ENCODE measurements around the gene RAB26.
"Not testable (repeated sequence)": the region's sequence is repeated elsewhere in the genome, so short reads cannot be mapped to it uniquely, and the experiment has no call there.

Gene RAB26, protein sequence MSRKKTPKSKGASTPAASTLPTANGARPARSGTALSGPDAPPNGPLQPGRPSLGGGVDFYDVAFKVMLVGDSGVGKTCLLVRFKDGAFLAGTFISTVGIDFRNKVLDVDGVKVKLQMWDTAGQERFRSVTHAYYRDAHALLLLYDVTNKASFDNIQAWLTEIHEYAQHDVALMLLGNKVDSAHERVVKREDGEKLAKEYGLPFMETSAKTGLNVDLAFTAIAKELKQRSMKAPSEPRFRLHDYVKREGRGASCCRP

DNA sequence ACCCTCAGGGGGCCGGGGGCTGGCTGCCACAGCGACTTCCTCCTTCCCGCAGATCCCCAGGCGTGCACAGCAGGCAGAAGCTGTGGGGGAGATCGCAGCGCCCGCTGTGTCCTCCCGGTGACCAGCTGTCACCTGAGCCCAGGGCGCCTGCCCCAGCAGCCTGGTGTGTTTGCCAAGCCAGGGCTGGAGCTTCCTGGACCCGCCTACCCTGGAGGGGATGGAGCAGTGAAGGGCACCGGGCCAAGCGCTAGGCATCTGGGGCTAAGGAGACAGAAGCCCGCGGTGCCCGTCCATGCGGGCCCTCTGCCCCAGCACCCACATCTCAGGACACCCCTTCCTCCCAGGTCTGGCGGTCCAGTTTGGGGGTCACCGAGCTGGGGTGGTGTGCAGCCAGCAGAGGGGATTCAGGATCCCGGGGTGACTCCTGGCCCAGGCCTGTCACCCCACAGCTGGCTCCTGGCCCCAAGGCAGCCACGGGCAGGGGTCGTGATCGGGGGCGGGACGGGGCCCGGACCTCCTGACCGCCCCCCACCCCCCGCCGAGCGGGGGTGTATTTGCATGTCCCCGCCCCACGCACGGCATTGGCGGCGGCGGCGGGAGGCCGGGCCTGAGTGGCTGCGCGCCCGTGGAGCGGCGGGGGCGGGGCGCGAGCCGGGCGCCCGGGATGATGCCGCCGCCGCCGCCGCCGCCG is at the start of gene RAB26:
RAB26 (plus strand) TSS at position 645 of the 691 bp plus-strand sequence. CDS start 159 bp downstream, outside the sequence.
- DNase-seq = peak; percentile 35 to 46

DNA sequence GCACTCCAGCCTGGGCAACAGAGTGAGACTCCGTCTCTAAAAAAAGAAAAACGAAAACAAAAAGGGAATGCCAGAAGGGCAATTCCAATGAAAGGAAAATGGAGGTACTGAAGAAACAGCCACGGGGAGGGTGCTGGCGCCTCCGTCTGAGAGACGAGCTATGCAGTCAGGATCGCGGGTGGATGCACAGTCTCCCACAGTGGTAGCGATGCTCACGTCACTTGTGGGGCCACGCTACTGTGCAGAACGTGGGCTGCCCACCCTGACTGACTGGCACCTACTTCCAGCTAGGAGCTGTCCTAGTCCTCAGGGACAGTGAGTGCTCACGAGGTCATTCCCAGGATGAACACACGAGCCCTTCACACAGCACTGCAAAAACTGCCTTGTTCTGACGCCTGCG is 46.8 kb upstream of the RAB26 start:
- DNase-seq = not testable (repeated sequence)

DNA sequence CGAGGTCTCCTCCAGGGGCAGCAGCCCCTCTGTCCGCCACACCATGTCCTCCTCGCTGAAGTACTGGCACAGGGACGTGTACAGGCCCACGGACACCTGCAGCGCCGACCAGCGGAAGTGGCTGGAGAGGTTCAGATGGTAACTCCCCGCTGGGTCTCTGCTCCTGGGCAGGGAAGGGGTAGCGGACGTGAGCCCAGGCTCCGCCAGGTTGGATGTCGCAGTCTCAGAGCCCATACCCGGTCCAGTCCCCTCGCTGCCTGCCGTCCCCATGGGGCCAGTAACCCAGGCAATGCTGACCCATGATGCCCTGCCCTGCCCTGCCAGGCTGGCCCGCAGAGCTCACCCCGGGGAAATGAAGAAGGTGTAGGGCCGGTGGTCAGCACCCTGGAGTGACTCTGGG is 46.0 kb upstream of the RAB26 start:
- DNase-seq = no peak

DNA sequence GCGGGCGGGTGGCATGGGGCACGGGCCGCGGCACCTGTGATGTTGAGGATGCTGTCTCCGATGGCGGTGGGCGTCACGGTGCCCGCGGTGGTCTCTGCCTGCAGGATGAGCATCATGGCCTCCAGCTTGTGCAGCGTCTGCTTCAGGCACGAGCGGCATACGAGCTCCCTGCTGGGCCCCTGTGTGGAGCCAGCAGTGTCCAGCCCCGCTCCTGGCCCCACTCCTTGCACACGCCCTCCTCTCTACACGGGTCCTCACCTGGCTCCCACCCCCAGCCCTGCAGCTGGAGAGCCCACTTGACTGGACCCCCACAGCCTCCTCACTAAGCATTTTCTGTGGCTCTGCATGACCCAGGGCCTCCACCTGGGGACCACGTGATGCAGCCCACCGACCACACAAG is 44.0 kb upstream of the RAB26 start:
- not testable (repeated sequence) for DNase-seq

DNA sequence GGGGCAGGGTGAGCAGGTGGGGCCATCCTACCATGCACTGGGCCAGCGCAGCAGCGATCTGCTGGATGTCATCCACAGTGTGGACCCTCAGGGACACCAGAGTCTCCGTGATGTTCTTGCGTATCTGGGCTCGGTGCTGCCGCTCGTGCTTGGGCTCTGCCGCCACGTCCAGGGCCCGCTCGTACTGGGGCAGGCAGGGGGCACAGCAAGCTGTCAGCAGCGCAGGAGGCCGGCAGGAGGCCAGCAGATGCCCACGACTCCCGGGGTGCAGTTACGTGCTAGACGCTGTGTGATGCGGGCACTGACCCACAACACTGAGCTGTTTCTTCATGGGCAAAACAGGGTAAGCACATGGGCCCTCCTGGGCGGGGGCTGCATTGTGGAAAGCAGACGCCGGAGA is 43.1 kb upstream of the RAB26 start:
- DNase-seq = not testable (repeated sequence)

DNA sequence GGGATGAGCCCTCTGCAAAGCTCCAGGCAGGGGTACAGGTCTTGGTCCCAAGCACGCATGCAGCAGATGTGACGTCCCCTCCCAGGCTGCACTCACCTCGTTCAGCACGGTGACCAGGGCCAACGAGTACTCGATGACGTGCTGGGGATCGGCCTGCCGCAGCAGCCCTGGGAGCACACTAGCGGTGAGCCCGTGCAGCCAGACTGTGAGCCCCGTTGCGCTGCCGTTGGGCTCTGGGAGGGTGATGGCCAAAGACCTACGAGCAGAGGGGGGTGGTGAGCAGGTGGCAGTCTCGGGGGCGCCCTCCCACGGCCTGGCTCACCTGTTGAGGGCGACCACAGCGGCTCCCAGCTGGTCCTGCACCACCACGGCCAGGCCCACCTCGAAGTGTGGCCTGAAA is 42.7 kb upstream of the RAB26 start:
- DNase-seq = not testable (repeated sequence)

DNA sequence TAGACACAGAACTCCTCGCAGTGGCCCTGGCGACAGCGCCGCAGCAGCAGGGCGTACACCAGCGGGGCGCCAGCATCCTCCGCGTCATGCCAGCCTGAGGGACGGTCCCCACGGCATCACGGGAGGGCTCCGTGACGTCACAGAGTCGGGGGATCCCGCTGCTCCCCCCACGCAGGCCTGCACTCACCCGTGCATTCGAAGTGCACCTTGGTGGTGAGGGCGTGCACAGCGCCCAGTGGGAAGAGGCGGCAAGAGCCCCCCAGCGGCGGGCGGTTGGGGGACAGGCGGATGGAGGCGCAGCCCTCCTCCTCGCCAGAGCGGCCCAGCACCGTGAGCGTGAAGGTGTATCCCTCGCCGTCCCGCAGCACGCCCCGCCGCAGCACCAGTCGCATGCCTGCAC is 42.2 kb upstream of the RAB26 start:
- DNase-seq = not testable (repeated sequence)

DNA sequence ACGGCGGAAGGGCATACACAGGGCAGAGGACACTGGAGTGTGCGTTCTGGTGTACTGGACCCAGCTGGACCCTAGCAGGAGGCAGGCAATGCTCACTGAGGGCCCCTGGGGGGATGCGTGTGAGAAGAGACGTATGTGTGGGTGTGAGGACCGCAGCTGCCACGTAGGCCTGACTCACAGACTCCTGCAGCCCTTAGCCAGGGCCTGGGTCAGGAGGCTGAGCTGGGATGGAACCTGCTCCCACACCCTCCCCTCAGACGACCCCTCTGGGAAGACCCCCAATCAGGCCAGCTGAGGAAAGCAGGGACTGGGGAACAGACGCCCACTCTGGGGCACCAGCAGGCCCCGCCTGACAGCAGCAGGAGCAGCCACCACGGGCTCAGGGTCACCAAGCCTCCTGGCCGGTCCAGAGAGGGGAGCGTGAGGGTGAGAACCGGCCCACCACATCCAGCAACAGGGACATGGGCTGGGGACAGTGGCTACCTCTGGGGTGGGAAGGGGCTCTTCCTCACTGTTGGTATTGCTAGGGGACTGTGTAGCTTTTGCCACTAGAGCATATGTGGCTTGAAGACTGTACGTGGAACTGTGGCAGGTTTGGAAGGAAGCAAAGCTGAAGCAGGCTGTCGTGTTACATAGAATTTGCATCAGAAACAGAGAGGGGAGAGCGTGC is 41.2 kb upstream of the RAB26 start:
- not testable (repeated sequence) for DNase-seq

DNA sequence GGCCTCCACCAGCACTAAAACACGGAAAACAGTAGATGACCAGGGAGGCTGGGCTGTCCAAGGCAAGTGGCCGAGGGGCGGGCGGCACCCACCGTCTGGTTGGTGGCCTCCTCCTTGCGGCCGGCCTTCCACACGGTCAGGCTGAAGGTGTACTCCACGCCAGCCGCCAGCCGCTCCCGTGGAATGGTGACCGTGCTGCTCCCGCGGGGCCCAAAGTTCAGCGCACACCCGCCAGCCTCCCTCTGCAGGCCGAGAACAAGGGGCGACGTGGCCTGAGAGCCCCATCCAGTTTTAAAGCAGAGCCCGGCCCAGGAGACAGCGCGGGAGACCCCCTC is 40.7 kb upstream of the RAB26 start:
- not testable (repeated sequence) for DNase-seq

DNA sequence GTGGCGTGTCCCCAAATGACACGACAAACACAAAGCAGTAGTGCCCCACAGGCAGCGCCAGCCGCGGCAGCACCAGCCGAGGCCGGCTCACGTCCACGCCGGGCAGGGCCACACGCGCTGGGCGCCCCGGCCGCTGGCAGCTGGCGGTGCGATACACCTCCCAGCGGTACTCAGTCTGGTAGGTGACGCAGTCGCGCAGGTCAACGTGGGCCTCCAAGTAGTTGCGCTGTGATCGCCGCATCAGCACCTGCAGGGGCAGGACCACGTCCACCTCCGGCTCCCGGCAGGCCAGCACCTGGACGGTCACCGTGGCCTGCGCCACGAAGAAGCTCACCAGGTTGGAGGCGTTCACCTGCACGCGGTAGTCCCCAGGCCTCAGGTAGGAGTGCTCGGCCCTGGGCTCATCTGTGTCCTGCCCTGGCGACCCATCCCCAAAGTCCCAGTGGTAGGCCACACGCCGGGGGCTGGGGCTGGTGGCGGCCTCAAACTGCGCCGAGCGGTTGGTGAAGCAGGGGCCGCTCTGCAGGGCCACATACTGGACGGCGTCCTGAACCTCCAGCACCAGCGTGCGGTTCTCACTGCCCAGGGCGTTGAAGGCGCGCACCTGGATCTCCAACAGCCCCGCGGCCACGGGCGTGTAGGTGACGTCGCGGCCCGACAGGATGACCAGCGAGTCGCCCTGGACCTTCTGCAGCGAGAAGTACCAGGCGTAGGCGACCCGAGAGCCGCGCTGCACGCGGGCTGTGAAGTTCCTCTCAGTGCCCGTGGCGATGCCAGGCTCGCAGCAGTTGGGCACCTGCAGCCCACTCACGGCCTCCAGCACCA is 39.8 kb upstream of the RAB26 start:
- DNase-seq = not testable (repeated sequence)

DNA sequence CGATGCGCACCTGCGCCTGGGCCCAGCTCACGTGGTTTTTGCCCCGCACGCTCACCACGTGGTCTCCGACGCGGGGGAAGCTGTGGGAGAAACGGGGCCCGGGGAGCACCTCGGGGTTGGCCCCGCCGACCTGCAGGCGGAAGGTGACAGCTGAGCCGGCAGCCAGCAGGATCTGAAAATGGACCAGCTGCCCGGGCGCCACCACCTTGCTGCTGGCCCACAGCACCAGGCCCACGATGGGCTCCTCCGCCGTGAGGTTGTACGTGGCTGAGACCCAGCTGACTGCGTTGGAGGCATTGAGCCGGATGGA is 39.2 kb upstream of the RAB26 start:
- not testable (repeated sequence) for DNase-seq

DNA sequence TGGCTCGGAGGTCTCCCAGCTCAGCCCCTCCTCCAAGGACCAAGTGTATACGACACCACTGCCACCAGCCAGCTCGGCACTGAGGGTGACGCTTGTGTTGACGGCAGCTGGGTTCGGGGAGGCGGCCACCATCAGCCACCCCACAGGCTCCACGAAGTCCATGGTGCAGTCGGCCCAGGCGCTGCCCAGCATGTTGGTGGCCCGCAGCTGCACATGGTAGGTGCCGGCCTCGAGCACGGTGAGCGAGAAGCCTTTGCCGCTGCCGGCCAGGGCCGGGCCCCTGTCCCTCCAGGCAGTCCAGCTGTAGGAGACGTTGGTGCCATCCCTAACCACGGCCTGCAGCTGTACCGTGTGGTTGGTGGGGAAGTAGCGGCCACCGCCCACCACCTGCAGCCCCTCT is 38.6 kb upstream of the RAB26 start:
- not testable (repeated sequence) for DNase-seq

DNA sequence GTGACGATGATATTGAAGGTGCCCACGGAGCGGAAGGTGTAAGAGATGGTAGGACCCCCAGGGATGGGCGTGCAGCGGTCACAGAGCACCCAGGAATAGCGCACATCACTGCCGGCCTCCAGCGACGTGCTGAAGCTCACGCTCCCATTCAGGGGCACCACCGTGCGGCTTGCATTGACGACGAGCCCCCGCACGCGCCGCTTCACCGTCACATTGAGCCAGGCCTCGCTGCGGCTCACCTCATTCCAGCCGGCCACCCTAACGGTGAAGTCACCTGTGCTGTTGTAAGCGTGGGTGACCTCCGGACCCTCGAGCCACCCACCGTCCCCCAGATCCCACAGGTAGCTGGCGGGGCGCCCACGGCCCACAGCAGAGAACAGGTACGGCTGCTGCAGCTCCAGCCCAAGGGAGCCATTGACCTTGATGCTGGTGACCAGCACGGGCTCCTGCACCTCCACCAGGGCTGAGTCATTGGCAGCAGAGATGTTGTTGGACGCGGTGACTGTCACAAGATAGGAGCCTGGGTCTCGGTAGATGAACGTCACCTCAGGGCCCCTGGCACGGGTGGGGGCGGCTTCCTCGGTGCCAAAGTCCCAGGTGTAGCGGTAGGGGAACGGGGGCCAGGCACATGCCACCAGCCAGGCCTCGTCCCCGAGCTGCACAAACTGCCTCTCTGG is 38.0 kb upstream of the RAB26 start:
- DNase-seq = not testable (repeated sequence)

DNA sequence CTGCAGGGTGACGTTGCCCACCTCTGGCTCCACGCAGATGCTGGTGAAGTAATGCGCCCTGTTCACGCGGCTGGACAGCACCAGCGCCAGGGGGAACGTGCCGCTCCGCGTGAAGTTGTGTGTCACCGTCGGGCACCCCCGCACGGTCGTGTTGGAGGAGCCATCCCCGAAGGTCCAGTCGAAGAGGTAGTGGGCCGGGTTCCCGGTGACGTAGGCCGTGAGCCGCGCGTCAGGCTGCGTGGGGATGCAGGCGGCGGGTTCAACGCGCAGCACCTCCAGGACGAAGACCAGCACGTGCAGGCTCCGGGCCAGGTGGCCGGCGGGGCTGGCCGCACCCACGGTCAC is 37.4 kb upstream of the RAB26 start:
- not testable (repeated sequence) for DNase-seq

DNA sequence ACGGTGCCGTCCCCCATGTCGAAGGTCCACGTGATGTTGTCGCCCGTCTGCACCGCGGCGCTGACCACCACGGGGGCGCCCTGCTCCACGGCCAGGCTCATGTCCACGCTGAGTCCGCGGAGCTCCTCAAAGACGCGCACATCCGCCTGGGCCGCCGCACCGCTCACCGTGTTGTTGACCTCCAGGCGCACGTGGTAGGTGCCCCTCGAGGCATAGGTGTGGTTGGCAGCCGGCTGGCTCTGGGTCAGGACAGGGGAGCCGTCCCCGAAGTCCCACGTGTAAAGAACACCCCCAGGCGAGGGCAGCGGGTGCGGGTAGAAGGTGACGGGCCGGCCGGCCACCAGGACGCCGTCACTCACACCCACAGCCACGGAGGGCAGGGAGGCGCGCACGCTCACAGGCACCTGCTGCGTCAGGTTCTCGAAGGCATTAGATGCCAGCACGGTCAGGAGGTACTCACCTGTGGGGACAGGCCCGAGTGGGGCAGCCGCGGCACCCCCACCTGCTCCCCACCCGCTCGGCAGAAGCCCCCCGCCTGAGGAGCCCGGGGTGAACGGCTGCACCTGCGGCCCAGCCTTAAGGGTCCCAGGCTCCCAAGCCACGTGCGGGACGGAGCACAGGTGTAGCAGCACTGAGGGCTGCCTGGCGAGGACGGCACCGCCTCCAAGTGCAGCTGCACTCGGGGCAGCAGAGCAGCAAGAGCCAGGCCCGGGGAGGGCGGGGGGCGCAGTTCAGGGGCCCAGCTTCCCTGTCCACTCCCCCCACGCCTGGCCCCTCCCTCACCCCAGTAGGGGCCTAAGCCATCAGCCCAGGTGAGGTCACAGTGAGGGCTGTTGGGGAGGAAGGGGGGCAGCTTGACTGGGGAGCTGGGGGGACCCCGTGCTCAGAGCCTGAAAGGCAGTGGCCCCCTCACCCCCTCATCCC is 36.8 kb upstream of the RAB26 start:
- not testable (repeated sequence) for DNase-seq

DNA sequence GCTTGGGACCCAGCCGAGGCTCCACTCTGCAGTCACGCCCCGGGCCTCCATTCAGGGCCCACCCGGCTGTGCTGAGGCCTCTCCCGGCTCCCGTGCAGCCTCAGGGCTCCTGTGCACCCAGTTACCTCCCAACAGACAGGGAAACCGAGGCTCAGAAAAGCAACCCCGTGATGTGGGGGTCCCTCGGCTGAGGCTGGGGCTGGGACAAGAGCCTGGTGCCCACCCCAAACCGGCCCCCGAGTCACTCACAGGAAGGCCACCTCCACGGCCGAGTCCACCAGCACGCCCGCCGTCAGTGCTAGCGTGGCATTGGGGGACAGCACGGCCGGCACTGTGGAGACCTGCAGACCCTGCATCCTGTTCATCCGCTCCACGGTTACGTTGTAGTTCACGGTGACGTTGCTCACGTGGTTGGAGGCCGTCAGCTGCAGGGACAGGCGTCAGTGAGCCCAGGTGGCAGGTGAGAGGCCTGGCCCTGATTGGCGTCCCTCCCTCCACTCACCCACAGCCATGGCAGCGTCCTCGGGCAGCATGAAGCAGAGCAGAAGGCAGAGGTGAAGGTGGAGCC is 35.8 kb upstream of the RAB26 start:
- not testable (repeated sequence) for DNase-seq

DNA sequence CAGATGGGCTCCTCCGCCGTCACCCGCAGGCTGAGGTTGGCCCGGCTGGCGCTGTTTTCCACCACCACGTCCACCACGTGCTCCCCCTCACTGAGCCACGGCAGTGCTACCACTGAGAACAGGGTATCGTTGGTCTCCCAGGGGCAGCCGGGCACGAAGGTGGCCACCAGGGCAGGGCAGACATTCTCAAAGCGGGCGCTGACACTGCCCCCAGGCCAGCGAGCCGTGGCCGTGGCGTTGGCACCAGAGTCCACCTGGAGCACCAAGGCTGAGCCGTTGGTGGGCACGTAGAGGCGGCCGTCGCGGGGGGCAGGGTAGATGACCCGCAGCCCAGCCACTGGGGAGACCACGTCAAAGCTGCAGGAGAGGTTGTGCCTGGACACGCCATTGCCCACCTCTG is 34.2 kb upstream of the RAB26 start:
- not testable (repeated sequence) for DNase-seq

DNA sequence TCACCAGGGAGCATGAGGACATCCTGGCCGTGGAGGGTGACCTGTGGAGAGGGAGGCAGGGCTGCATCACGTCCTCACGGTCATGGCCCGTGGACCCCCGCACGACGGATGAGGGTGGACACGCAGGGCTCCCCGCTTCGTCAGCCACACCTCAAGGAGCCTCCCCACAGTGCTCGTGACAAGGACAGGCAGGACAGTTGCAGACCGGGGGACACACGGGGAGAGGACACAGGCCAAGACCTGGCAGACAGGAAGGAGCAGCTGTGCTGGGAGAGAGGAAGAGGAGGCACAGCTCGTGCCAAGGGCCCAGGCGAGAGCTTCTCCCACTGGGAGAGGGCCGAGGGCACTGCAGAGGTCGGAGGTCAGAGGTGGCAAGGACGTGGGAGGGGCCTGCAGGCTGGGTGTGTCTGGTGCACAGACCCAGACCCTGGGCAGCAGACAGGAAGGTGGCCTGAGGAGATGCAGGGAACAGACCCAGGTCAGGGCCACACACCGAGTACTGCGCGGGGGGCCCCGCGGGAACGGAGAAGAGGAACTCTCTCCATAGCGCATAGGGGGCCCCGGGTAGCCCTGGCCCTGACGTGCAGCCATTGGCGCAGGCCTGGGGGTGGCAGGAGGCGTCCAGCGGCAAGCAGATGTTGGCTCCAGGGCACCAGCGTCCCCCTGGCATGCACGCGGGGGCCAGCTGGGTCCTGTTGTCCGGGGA is 33.4 kb upstream of the RAB26 start:
- not testable (repeated sequence) for DNase-seq

DNA sequence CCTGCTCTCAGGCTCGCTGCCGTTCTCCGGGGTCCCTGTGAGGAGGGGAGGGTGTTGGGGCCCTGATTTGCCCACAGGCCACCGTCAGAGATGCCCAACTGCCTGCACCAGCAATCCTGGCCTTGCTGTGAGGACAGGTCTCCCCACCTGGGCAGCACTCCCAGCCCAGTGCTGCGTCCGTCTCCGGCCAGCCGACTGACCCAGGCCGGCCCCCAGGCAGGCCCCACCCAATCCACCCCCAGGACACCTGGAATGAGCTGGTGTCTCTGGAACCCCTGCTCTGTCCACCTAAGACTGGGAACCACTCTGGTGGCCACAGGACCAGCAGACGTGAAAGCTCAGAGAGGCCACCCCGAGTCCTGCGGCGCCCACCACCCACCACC is 32.8 kb upstream of the RAB26 start:
- DNase-seq = no peak

DNA sequence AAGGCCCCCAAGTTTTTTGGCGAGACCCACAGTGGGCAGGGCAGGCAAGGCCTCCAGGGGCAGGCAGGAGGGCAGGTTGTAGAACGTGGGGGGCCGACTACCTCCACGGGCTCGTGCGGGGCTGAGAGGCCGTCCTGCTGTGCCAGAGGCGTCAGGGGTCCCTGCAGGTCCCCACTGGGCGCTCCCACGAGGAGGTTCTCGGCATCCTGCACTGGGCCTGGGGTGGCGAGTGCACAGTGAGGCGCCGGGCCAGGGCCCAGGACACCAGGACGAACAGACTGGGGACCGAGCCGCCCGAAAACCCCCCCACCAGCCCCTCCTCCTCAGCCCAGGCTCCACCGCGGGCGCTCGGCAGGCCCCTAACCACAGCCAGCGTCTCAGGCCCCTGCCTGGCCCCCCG is 32.0 kb upstream of the RAB26 start:
- not testable (repeated sequence) for DNase-seq

DNA sequence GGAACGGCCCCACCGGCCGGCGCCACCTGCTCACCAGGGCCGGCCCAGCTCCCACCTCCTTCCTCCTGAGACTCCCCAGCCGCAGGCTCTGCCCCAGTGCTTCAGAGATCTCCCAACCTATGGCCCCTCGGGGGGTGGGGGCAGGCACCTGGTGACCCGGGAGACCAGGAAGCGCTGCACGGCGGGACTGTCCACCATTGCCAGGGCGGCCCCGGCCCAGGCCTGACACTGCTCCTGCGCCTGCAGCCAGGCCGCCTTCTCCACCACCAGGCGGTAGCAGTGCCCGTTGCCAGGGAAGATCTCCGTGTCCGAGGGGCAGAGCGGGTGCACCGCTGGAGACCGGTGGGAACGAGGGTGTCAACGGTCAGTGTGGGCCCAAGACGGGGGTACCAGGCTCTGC is 31.1 kb upstream of the RAB26 start:
- DNase-seq = not testable (repeated sequence)

All from stimulated activated CD4-positive, alpha-beta T cell treated with anti-CD3 and anti-CD28 coated beads, Interleukin-2, amount 100 ng/mL, for 48 hours (primary cell).